GM12878 (cell line): Measurements from ENCODE around the gene NTN1. TPM values are rescaled to one million over a fixed set of nuclear protein-coding genes. Genes with fewer than 3 reads are reported as not detected.
A peak's percentile ranks its signal among the peaks of the same experiment; 100 is the strongest.

Source experiments
- ATAC-seq: fragments of 200-7000 bp; cut with Tn5 transposase; 3 replicates; pipeline ENCODE4 v1.9.1; 2020; ENCODE audit warnings: mild to moderate bottlenecking, moderate library complexity
- BruUV-seq: library from RNA; stranded (reverse); fragments of 400-500 nt; replicated peaks from 2 replicates; lab custom pipeline; 2021; lab: Mats Ljungman, UMichigan
- CTCF ChIA-PET: fragments of 300-600 bp; sonication (Branson Sonifier 250); formaldehyde crosslinking; extraction: SDS; loops from one replicate; lab custom pipeline; 2021; ENCODE audit warnings: inconsistent platforms; lab: Yijun Ruan, JAX
- POLR2A ChIA-PET: fragments of 350-600 bp; formaldehyde crosslinking; extraction: SDS; loops from one replicate; lab custom pipeline; 2021; ENCODE audit warnings: inconsistent platforms; lab: Charles Lee
- RAD21 ChIA-PET: fragments of 300-600 bp; sonication (Branson Sonifier 250); formaldehyde crosslinking; loops from one replicate; lab custom pipeline; 2023; ENCODE audit warnings: antibody characterized with exemption; ENCODE audit not compliant: unreplicated experiment; lab: Charles Lee
- SMC1A ChIA-PET: fragments of 300-600 bp; sonication (Branson Sonifier 250); formaldehyde crosslinking; loops from one replicate; lab custom pipeline; 2023; ENCODE audit not compliant: unreplicated experiment, uncharacterized antibody; lab: Charles Lee
- DNase-seq: peaks from one replicate; pipeline ENCODE4 v3.0.0-alpha.2; 2011; ENCODE audit warnings: low read depth, low spot score
- FAIRE-seq: peaks from 3 replicates; lab custom pipeline; 2011; peaks lifted over from hg19 to GRCh38; lab: Jason Lieb, UNC
- H2AFZ ChIP-seq: 2 replicates; pipeline ENCODE4 v1.6.0; 2011; ENCODE audit warnings: low read depth, low read length, control low read depth; ENCODE audit not compliant: control insufficient read depth
- H3K27ac ChIP-seq: 2 replicates; pipeline ENCODE4 v1.5.1; 2011; ENCODE audit warnings: control low read depth; ENCODE audit not compliant: control insufficient read depth, insufficient read depth
- H3K27me3 ChIP-seq, 2 experiments: replicated peaks in 1 of 2; 2 replicates each; pipeline versions ENCODE4 v1.6.0 to v1.6.1; 2011; ENCODE audit warnings: low read length in 1 of 2; ENCODE audit not compliant: control insufficient read depth in 2 of 2, insufficient read depth in 2 of 2
- H3K36me3 ChIP-seq, 2 experiments: 2 replicates each; pipeline ENCODE4 v1.5.1; 2011; ENCODE audit warnings: low read length in 1 of 2; ENCODE audit not compliant: control insufficient read depth in 2 of 2, insufficient read depth in 2 of 2
- H3K4me1 ChIP-seq: 2 replicates; pipeline ENCODE4 v1.6.1; 2011; ENCODE audit warnings: mild to moderate bottlenecking, low read length, moderate library complexity, mixed read lengths; ENCODE audit not compliant: control insufficient read depth, insufficient read depth
- H3K4me2 ChIP-seq: 2 replicates; pipeline ENCODE4 v1.6.0; 2011; ENCODE audit warnings: control low read depth; ENCODE audit not compliant: control insufficient read depth, insufficient read depth
- H3K4me3 ChIP-seq: fragments of 200-600 bp; sonication (generic); 2 replicates; pipeline ENCODE4 v1.5.1; 2016
- H3K79me2 ChIP-seq: 2 replicates; pipeline ENCODE4 v1.6.0; 2011; ENCODE audit warnings: low read length; ENCODE audit not compliant: control insufficient read depth, insufficient read depth
- H3K9ac ChIP-seq: 2 replicates; pipeline ENCODE4 v1.8.0; 2011; ENCODE audit warnings: low read length, control low read depth, mixed read lengths; ENCODE audit not compliant: control insufficient read depth, insufficient read depth
- H3K9me3 ChIP-seq: replicated peaks from 3 replicates; pipeline ENCODE4 v1.5.1; 2011; ENCODE audit warnings: mild to moderate bottlenecking, low read length; ENCODE audit not compliant: control insufficient read depth, insufficient read depth
- H4K20me1 ChIP-seq: 2 replicates; pipeline ENCODE4 v1.6.0; 2011; ENCODE audit not compliant: control insufficient read depth, insufficient read depth
- CTCF ChIP-seq, 3 experiments: IDR thresholded peaks in 2 of 3; conservative IDR thresholded peaks in 1 of 3; 2 replicates each; pipeline ENCODE4 v1.5.1; 2011; ENCODE audit warnings: low read depth in 3 of 3, low read length in 3 of 3, mild to moderate bottlenecking in 3 of 3, control low read depth in 2 of 3, moderate library complexity in 2 of 3, inconsistent platforms in 1 of 3, mixed read lengths in 1 of 3; ENCODE audit not compliant: control insufficient read depth in 2 of 3, insufficient read depth in 1 of 3; ENCODE audit errors: extremely low read depth in 1 of 3
- DPF2 ChIP-seq: fragments of 450-650 bp; IDR thresholded peaks from 2 replicates; pipeline ENCODE4 v1.6.1; 2017; ENCODE audit warnings: mild to moderate bottlenecking
- RAD21 ChIP-seq: IDR thresholded peaks from 2 replicates; pipeline ENCODE4 v1.6.1; 2011; ENCODE audit warnings: mild to moderate bottlenecking, low read depth, low read length, moderate library complexity; ENCODE audit not compliant: insufficient read depth
- SIX5 ChIP-seq: IDR thresholded peaks from 2 replicates; pipeline ENCODE4 v1.6.1; 2011; ENCODE audit warnings: mild to moderate bottlenecking, low read depth, low read length, moderate library complexity; ENCODE audit not compliant: severe bottlenecking
- TBL1XR1 ChIP-seq: IDR thresholded peaks from 2 replicates; pipeline ENCODE4 v1.6.1; 2012; ENCODE audit warnings: low read depth, low read length, improper control_type of control experiment
- YY1 ChIP-seq: IDR thresholded peaks from 2 replicates; pipeline ENCODE4 v1.6.1; 2011; ENCODE audit warnings: low read depth, mild to moderate bottlenecking, low read length
- WGBS: methylation state at CpG from one replicate; pipeline ENCODE4 v1.1.6; 2016; ENCODE audit warnings: low lambda C conversion rate; ENCODE audit not compliant: insufficient replicate concordance, insufficient coverage; ENCODE audit errors: missing lambda C conversion rate; 5-methylcytosine and 5-hydroxymethylcytosine counted together
- in situ Hi-C: fragments of 300-500 bp; cut with MboI; formaldehyde crosslinking; loops from 9 replicates; pipeline ENCODE4 v1.14.3; 2018; ENCODE audit warnings: mixed read lengths
- intact Hi-C: fragments of 100-400 bp; cut with micrococcal nuclease; formaldehyde crosslinking; loops from one replicate; pipeline ENCODE4 v1.14.2; 2022; ENCODE audit not compliant: unreplicated experiment
- polyA plus RNA-seq, 11 experiments: library from polyadenylated mRNA; depleted of rRNA in 4 of 11; unstranded in 6 of 11; stranded (reverse) in 5 of 11; fragments of >200 nt; fragmentation: Nextera tagmentation in 4 of 11; fragmentation: Illumina TruSeq in 1 of 11; extraction: Ambion mirVana in 4 of 11; extraction: Trizol in 1 of 11; gene quantifications; 1 replicate in 1 of 11; 2 replicates in 10 of 11; pipeline versions ENCODE4 v1.2.1 to v1.2.3, GENCODE V29; 2011 to 2016; ENCODE audit warnings: inconsistent platforms in 2 of 11, missing spikeins in 2 of 11, low read depth in 1 of 11
- total RNA-seq, 4 experiments: library from RNA; depleted of rRNA in 3 of 4; stranded (reverse); fragments of >200 nt in 3 of 4; fragmentation: Illumina TruSeq in 1 of 4; extraction: Trizol in 1 of 4; gene quantifications; 2 replicates each; pipeline versions ENCODE4 v1.2.1 to v1.2.3, GENCODE V29; 2013 to 2021

NTN1 gene
- total and polyA plus RNA-seq, 10 of the 15 experiments (the other 5 are each of a cell fraction or from before 2014, with no cell fraction given), result 0.02 to 0.89 (median 0.35) TPM

GRCh38 chr17:8991514-8992285 lies 29.6 kb upstream of the NTN1 start:
- no TSS peak for BruUV-seq
- FAIRE-seq, result no peak
- no peak for DNase-seq
- Histone ChIP-seq H2AFZ (peak overlapping the region; percentile 45; the same call in 1 of the 2 replicates), H3K27me3 (no peaks in the 10 kb centered on the region), H3K9ac (no peak overlapping the region), H3K4me3 (no peak overlapping the region), H3K9me3 (peaks cover 1% of the 10 kb centered on the region; the same call in 2 of the 3 replicates), H3K4me1 (peaks cover 12% of the 10 kb centered on the region), H4K20me1 (no peaks in the 10 kb centered on the region), H3K36me3 (no peaks in the 10 kb centered on the region), H3K79me2 (no peaks in the 10 kb centered on the region), H3K4me2 (no peak overlapping the region), H3K27ac (no peak overlapping the region)
- WGBS, result 50% methylated on average over 10 of the region's 10 CpGs
- ATAC-seq, result peak; percentile 74
- RAD21 ChIA-PET, result no interaction called here
- TF ChIP-seq CTCF (IDR thresholded peaks at IDR 0.05 in 2 of 3, conservative IDR thresholded peaks at IDR 0.05 in 1 of 3; ENCODE audit: control insufficient read depth in 2 of 3, extremely low read depth in 1 of 3, insufficient read depth in 1 of 3, low read depth in 3 of 3, low read length in 3 of 3), result peak; percentile 38 to 77 (median 71)
- no peak for TF ChIP-seq SIX5
- 0 out of 2 replicates have a peak, but pooled peaks have one; percentile 22 for TF ChIP-seq DPF2
- no peak for TF ChIP-seq TBL1XR1
- 0 out of 2 replicates have a peak, but pooled peaks have one; percentile 28 for TF ChIP-seq YY1
- TF ChIP-seq RAD21, result peak; percentile 57
- SMC1A ChIA-PET, result interaction anchor here (0.5 to 1.0 kb wide), 2 partner anchors 97 to 379 kb away, joined by 3 read pairs; no protein-coding TSS in a partner anchor
- POLR2A ChIA-PET, result interaction anchor here (0.9 kb wide), 1 partner anchor 37 kb away, joined by 9 read pairs; no protein-coding TSS in a partner anchor
- in situ Hi-C loops (no loop called here), intact Hi-C loops (loop anchor here (5.0 to 10.0 kb wide), 5 partner anchors 34 to 531 kb away; no protein-coding TSS in a partner anchor)
- CTCF ChIA-PET, result interaction anchor here (0.7 to 7.9 kb wide), 7 partner anchors 16 to 95 kb away, joined by 3 to 162 read pairs (median 4); no protein-coding TSS in a partner anchor
